ENCODE results near the gene GRB10.
A peak's percentile ranks its signal among the peaks of the same experiment; 100 is the strongest.

Gene GRB10

DNA sequence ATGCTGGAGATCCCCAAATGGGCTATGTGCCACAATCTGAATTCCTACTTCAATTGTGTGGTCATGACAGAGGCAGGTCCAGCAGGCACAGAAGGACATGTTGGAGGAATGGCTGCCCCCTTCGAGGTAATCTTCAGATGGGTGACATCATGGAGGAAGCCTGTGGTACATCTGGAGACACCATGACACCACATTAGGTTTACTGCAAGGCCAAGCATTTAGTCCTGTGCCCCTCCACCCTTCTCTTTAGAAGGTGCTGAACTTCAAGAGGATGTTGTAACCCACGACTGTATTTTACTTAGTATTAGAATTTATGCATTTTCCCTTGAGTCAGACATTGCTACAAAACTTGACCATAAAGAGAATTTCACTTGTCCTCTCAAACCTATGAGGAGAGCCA lies 142.4 kb downstream of the GRB10 start:
- no peaks in the 10 kb centered on the region for H3K4me1 Mint-ChIP-seq
- DNase-seq (ENCODE audit: low spot score in 2 of 2) (no peak), ATAC-seq (replicated peaks; ENCODE audit: extremely low read depth, poor library complexity, severe bottlenecking) (no peak)
- peak overlapping the region; percentile 3 for H3K27ac Mint-ChIP-seq (ENCODE audit: low read depth)
- no peaks in the 10 kb centered on the region for H3K36me3 Mint-ChIP-seq (ENCODE audit: insufficient read depth)
- H3K9me3 Mint-ChIP-seq: no peaks in the 10 kb centered on the region
- H3K27me3 Mint-ChIP-seq: peaks cover 5% of the 10 kb centered on the region
- H3K4me3 Mint-ChIP-seq: no peak overlapping the region

DNA sequence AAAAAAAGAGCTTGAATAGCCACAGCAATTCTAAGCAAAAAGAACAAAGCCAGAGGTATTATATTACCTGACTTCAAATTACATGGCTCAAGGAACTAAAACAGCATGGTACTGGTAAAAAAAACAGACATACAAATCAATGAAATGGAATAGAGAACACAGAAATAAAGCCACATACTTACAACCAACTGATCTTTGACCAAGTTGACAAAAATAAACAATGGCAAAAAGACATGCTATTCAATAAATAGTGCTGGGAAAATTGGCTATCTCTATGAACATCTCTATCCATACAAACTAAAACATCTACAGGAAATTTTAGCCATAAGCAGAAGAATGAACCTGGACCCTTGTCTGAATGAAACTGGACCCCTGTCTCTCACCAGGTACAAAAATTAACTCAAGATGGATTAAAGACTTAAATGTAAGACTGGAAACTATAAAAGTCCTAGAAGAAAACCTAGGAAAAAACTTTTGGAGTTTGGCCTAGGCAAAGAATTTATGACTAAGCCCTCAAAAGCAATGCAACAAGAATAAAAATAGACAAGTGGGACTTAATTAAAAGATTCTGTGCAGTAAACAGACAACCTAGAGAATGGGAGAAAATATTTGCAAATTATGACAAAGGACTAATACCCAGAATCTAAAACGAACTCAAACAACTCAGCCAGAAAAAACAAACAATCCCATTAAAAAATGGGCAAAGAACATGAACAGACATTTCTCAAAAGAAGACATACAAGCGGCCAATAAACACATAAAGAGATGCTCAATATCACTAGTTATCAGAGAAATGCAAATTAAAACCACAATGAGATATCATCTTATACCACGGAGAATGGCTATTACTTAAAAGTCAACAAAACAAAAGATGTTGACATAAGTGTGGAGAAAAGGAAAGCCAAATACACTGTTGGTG lies 144.7 kb downstream of the GRB10 start:
- no peak overlapping the region for H3K27ac Mint-ChIP-seq (ENCODE audit: low read depth)
- no peaks in the 10 kb centered on the region for H3K9me3 Mint-ChIP-seq

DNA sequence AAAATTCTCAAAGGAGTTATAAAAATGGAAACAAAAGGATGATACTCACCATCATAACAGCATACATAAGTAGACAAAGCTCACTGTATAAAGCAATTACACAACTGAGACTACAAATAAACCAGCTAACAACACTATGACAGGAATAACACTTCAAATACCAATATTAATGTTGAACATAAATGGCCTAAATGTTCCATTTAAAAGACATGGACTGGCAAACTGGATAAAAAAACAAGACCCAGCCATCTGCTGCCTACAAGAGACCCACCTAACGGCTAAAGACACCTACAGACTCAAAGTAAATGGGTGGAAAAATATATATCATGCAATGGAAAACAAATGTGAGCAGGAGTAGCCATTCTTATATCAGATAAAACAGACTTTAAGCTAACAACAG lies 148.3 kb downstream of the GRB10 start:
- no peak overlapping the region for H3K27ac Mint-ChIP-seq (ENCODE audit: low read depth)
- no peak for ATAC-seq (replicated peaks; ENCODE audit: extremely low read depth, poor library complexity, severe bottlenecking)
- H3K4me1 Mint-ChIP-seq: peaks cover 6% of the 10 kb centered on the region

More for the DNA sequence above, 144.7 kb downstream of the GRB10 start:
- ATAC-seq (replicated peaks; ENCODE audit: extremely low read depth, poor library complexity, severe bottlenecking): no peak
- Mint-ChIP-seq H3K4me1 (peaks cover 5% of the 10 kb centered on the region), H3K36me3 (ENCODE audit: insufficient read depth) (no peaks in the 10 kb centered on the region), H3K4me3 (no peak overlapping the region), H3K27me3 (peaks cover 28% of the 10 kb centered on the region)
- no peak for DNase-seq (ENCODE audit: low spot score in 2 of 2)

DNA sequence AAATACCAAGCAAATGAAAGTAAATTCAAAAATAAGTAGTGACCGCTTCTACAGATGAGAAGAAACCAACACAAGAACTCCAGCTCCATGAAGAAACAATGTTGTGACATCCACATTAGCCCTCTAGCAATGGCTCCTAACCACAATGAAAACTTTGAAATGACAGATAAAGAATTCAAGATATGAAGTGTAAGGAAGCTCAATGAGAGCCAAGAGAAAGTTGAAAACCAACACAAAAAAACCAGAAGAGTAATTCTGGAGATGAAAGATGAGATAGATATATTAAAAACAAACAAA lies 149.3 kb downstream of the GRB10 start:
- H3K4me1 Mint-ChIP-seq: peaks cover 6% of the 10 kb centered on the region
- ATAC-seq (replicated peaks; ENCODE audit: extremely low read depth, poor library complexity, severe bottlenecking): no peak
- peaks cover 41% of the 10 kb centered on the region for H3K27me3 Mint-ChIP-seq
- DNase-seq (ENCODE audit: low spot score in 2 of 2): no peak
- peaks cover 2% of the 10 kb centered on the region for H3K36me3 Mint-ChIP-seq (ENCODE audit: insufficient read depth)
- H3K27ac Mint-ChIP-seq (ENCODE audit: low read depth): no peak overlapping the region
- no peak overlapping the region for H3K4me3 Mint-ChIP-seq
- H3K9me3 Mint-ChIP-seq: no peaks in the 10 kb centered on the region

More for the DNA sequence above, 148.3 kb downstream of the GRB10 start:
- no peak for DNase-seq (ENCODE audit: low spot score in 2 of 2)
- Mint-ChIP-seq H3K9me3 (no peaks in the 10 kb centered on the region), H3K36me3 (ENCODE audit: insufficient read depth) (peaks cover 2% of the 10 kb centered on the region), H3K4me3 (no peak overlapping the region), H3K27me3 (peaks cover 31% of the 10 kb centered on the region)

DNA sequence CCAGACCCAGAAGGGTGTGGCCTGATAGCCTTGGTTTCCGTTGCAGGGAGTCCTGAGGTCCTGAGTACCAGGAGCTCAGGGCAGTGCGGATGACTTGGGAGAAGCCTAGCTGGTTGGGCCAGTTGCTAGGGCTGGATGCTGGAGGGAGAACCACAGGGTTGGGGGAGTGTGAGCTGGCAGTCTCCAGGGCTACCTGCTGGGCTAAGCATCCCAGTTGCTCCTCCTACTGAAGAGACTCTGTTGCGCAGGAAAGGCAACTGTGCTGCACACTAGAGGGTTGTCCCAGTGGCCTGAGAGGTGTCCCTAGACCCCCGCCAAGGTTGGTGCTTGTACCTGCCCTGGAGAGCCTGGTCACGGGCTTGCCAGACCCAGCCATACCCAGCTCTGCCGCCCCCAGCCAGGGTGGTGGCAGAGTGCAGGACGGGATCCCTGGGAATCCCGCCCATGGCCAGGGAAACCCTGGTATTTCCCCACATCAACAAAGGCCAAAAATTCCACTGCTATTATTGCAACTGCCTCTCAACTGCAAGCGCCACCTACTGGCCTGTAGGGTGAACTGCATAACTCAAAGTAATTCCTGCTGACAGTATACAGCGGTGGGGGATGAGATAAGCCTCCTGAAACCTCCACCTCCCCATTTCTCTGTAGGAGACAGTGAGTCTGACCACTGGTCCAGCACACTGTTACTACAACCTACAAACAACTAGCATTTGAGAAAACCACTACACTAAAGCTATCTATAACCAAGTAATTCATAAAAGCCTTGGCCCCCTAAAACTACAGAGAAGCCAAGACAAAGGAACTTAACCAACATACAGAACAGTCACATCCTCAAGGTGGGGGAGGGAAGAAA lies 149.9 kb downstream of the GRB10 start:
- H3K27me3 Mint-ChIP-seq: peaks cover 47% of the 10 kb centered on the region
- no peak overlapping the region for H3K27ac Mint-ChIP-seq (ENCODE audit: low read depth)
- H3K4me3 Mint-ChIP-seq: no peak overlapping the region
- DNase-seq (ENCODE audit: low spot score in 2 of 2): peak; percentile 44 to 47
- H3K4me1 Mint-ChIP-seq: peaks cover 6% of the 10 kb centered on the region
- H3K9me3 Mint-ChIP-seq: no peaks in the 10 kb centered on the region
- peaks cover 5% of the 10 kb centered on the region for H3K36me3 Mint-ChIP-seq (ENCODE audit: insufficient read depth)
- no peak for ATAC-seq (replicated peaks; ENCODE audit: extremely low read depth, poor library complexity, severe bottlenecking)

DNA sequence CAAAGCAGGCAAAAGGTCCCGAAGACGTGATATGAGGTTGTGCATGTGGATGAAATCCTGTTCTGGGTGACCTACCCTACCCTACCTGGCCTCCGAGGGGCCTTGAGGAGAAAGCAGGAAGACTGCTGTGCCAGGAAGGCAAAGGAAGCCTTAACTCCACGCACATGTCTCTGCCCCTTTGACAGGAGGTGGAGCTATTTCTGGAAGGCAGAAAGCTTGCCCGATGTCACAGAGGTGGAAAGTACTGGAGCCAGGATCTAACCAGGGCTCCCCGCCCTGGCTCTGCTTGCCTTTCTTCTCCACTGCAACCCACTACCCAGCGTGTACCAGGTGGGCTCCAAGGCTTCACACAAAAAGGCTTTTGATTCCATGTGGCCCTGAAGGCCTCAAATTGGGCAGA lies 151.1 kb downstream of the GRB10 start:
- no peak for ATAC-seq (replicated peaks; ENCODE audit: extremely low read depth, poor library complexity, severe bottlenecking)
- no peak for DNase-seq (ENCODE audit: low spot score in 2 of 2)
- peaks cover 5% of the 10 kb centered on the region for H3K36me3 Mint-ChIP-seq (ENCODE audit: insufficient read depth)
- H3K27ac Mint-ChIP-seq (ENCODE audit: low read depth): no peak overlapping the region
- peaks cover 57% of the 10 kb centered on the region for H3K27me3 Mint-ChIP-seq
- H3K4me3 Mint-ChIP-seq: no peak overlapping the region
- H3K4me1 Mint-ChIP-seq: peaks cover 6% of the 10 kb centered on the region
- H3K9me3 Mint-ChIP-seq: no peaks in the 10 kb centered on the region

DNA sequence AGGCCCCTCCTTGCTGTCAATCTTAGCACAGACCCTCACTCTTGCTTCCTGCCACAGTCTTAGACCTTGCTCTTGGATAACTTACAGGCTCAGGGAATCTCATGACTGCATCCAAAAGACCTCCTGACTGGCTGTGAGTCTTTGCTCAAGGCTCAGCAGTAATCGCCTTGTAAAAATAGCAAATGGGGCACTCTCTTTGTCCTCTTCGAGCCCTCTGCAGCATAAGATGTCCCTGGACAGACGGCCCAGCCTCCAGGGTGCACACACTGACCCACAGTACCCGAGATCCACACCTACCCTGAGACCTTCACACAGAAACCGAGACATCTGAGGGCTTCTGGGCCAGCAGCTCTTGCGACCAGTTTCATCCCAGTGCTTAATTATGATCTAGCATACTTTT lies 151.6 kb downstream of the GRB10 start:
- Mint-ChIP-seq H3K4me3 (no peak overlapping the region), H3K4me1 (peaks cover 6% of the 10 kb centered on the region), H3K9me3 (no peaks in the 10 kb centered on the region), H3K36me3 (ENCODE audit: insufficient read depth) (peaks cover 5% of the 10 kb centered on the region), H3K27ac (ENCODE audit: low read depth) (no peak overlapping the region), H3K27me3 (peaks cover 62% of the 10 kb centered on the region)
- ATAC-seq (replicated peaks; ENCODE audit: extremely low read depth, poor library complexity, severe bottlenecking): no peak
- DNase-seq (ENCODE audit: low spot score in 2 of 2): no peak

DNA sequence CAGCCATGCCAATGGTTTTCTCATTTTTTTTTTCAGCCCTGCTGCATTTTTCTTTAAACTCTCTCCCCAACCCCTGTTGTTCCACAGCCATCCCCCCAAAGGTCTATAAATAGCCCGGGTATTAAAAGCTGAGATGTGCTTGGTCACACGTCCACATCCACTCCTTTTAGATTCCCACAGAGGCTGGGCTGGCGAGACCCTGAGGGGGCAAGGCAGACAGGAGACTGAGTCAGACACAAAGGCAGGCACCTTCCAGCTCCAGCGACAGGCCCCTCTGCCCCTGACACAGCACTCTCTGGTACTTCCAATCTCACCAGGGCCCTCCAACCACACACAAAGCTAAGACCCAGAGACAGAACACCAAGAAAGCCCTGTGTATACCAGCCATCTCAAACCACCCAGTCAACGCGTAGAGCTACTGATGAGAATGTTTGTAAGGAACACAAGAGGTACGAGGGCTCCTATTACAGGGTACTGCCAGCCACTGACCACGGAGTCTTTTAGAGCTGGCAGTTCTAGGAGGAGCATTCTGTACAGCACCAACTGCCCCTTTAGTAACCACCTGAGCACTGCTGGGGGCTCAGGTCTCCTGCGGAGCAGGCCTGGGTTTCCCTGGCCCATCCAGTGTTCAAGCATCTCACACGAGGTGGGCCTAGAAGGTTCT lies 153.3 kb downstream of the GRB10 start:
- DNase-seq (ENCODE audit: low spot score in 2 of 2): no peak
- Mint-ChIP-seq H3K4me1 (peaks cover 6% of the 10 kb centered on the region), H3K27me3 (peaks cover 64% of the 10 kb centered on the region), H3K36me3 (ENCODE audit: insufficient read depth) (peaks cover 5% of the 10 kb centered on the region), H3K27ac (ENCODE audit: low read depth) (no peak overlapping the region), H3K9me3 (no peaks in the 10 kb centered on the region), H3K4me3 (no peak overlapping the region)
- no peak for ATAC-seq (replicated peaks; ENCODE audit: extremely low read depth, poor library complexity, severe bottlenecking)

DNA sequence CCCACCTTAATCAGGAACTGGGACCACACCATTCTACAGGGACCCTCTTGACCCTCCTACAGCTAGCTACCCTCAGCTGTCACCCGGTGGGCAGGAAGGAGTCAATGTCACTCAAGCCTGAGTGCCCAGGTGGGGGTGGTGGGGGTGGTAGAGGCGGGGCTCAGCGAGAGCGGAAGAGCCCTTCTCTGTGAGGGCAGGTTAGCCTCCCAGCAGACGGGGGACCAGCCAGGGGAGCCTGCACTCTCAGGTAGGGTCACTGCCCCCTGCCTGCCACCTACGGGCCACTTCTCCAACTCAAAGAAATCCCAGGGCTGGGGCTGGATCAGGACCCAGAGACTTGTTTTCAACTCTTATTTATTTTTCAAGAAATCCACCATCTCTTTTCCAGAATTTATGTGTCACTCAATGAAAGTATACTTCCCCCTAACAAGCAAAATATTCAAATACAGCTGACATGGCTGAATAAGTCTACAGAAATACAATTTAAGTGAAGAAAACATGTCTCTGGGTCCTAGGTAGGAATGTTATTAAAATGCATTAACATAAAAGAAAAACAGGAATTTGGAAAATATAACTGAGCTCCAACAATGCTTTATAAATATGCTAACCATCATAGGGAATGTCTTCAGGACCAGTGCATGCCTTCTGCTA lies 154.1 kb downstream of the GRB10 start:
- H3K4me1 Mint-ChIP-seq: peaks cover 6% of the 10 kb centered on the region
- DNase-seq (ENCODE audit: low spot score in 2 of 2) (no peak), ATAC-seq (replicated peaks; ENCODE audit: extremely low read depth, poor library complexity, severe bottlenecking) (no peak)
- no peak overlapping the region for H3K27ac Mint-ChIP-seq (ENCODE audit: low read depth)
- peaks cover 5% of the 10 kb centered on the region for H3K36me3 Mint-ChIP-seq (ENCODE audit: insufficient read depth)
- H3K9me3 Mint-ChIP-seq: no peaks in the 10 kb centered on the region
- H3K27me3 Mint-ChIP-seq: peaks cover 60% of the 10 kb centered on the region
- H3K4me3 Mint-ChIP-seq: no peak overlapping the region

DNA sequence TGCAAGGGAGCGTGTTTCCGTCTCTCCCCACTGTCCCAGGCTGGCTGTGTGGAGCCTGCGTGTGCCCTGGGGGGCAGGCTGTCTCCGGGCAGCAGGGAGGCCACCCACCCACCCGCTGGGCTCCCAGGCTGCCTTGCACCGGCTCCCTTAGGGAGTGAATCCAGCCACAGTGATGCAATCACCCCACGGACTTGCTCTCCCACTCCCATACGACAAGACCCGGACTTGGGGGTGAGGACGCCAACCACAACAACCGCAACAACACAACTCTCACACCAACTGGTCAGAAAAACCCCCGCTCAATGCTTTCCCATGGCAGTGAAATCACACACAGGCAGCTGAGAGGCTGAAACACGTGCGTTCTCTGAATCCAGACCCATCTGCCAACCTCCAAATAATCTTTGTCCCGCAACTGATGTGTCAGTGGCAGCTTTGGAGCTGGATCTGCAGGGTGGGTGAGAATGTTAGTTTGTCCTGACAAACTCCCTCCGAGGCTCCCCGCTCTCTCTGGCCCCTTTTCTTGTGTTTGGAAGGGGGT lies 154.8 kb downstream of the GRB10 start:
- DNase-seq (ENCODE audit: low spot score in 2 of 2) (no peak), ATAC-seq (replicated peaks; ENCODE audit: extremely low read depth, poor library complexity, severe bottlenecking) (no peak)
- H3K4me1 Mint-ChIP-seq: peaks cover under 1% of the 10 kb centered on the region
- H3K9me3 Mint-ChIP-seq: no peaks in the 10 kb centered on the region
- H3K27ac Mint-ChIP-seq (ENCODE audit: low read depth): no peak overlapping the region
- peaks cover 5% of the 10 kb centered on the region for H3K36me3 Mint-ChIP-seq (ENCODE audit: insufficient read depth)
- H3K4me3 Mint-ChIP-seq: no peak overlapping the region
- peaks cover 54% of the 10 kb centered on the region for H3K27me3 Mint-ChIP-seq

DNA sequence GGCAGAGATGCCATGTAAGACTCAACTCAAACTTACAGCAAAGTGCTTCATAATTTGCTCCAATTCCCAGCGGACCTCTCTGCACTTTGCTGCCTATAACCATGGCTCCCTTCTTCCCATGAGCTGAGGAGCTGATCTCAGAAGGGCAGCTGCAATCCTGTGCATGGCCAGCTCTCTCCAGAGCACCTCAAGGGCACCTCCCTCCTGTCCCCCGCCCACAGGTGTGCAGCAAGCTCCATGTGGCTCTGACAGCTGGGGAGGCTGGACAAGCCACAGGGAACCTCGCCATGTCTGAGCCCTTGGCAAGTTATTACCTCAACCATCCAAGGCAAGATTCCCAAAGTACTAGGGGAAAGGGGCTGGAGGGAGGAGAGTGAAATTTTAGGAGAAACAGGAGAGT lies 156.4 kb downstream of the GRB10 start:
- Mint-ChIP-seq H3K36me3 (ENCODE audit: insufficient read depth) (peaks cover 5% of the 10 kb centered on the region), H3K27ac (ENCODE audit: low read depth) (no peak overlapping the region), H3K4me1 (no peaks in the 10 kb centered on the region), H3K9me3 (no peaks in the 10 kb centered on the region), H3K27me3 (peaks cover 53% of the 10 kb centered on the region), H3K4me3 (no peak overlapping the region)
- DNase-seq (ENCODE audit: low spot score in 2 of 2) (no peak), ATAC-seq (replicated peaks; ENCODE audit: extremely low read depth, poor library complexity, severe bottlenecking) (no peak)

DNA sequence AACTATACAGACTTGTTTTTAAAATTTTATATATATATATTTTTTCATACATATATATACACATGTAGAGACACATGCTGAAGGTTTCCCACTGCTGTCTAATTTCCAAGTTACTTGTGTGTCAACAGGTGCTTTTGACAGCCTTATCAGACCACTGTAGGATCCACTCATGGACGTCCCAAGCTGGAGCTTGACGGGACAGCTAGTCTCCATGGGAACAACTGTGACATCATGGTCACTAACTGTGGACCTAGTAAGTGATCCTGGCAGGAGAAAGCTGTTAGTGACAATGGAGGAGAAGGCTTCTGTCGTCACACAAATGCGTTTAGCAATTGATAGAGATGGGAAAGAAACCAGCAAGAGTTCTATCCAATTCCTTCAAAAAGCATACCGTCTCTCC lies 157.3 kb downstream of the GRB10 start:
- no peaks in the 10 kb centered on the region for H3K4me1 Mint-ChIP-seq
- H3K36me3 Mint-ChIP-seq (ENCODE audit: insufficient read depth): peaks cover 5% of the 10 kb centered on the region
- no peak overlapping the region for H3K4me3 Mint-ChIP-seq
- no peak for ATAC-seq (replicated peaks; ENCODE audit: extremely low read depth, poor library complexity, severe bottlenecking)
- no peaks in the 10 kb centered on the region for H3K9me3 Mint-ChIP-seq
- H3K27me3 Mint-ChIP-seq: peaks cover 53% of the 10 kb centered on the region
- no peak for DNase-seq (ENCODE audit: low spot score in 2 of 2)
- H3K27ac Mint-ChIP-seq (ENCODE audit: low read depth): no peak overlapping the region

Measured in central memory CD8-positive, alpha-beta T cell (primary cell).